ENCODE measurements around the gene CNRIP1. TPM values are rescaled to one million over a fixed set of nuclear protein-coding genes. Genes with fewer than 3 reads are reported as not detected.
A peak's percentile ranks its signal among the peaks of the same experiment; 100 is the strongest.

The CNRIP1 gene
- total RNA-seq, 6 experiments from 2014 or later: 1.9 to 4.1 (median 2.6) TPM

DNA sequence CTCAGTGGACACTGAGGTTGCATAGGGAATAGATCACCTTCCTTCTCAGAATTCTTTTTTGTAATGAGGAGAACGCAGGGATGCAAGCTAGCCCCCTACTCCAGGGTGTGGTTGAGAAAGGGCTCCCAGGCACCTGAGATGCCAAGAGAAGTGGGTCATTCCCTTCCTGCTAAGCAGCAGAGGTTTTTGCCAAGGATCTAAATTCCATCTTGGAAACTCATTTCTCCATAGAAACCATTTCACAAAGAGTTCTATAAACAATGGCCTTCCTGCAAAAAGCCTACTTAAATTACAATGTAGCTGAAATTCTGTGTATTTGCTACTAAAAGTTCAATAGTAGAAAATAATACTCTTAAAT is 63.7 kb downstream of the CNRIP1 start:
- 75% methylated on average over 1 of the region's 1 CpG for WGBS (ENCODE audit: insufficient coverage, low coverage, low lambda C conversion rate, missing lambda C conversion rate)
- H3K27me3 ChIP-seq: no peaks in the 10 kb centered on the region
- intact Hi-C loops (cut with DNase I): no loop called here
- H3K9me3 ChIP-seq: no peaks in the 10 kb centered on the region
- TF ChIP-seq POLR2A (IDR thresholded peaks at IDR 0.05): no peak
- TF ChIP-seq, protein P1, sequence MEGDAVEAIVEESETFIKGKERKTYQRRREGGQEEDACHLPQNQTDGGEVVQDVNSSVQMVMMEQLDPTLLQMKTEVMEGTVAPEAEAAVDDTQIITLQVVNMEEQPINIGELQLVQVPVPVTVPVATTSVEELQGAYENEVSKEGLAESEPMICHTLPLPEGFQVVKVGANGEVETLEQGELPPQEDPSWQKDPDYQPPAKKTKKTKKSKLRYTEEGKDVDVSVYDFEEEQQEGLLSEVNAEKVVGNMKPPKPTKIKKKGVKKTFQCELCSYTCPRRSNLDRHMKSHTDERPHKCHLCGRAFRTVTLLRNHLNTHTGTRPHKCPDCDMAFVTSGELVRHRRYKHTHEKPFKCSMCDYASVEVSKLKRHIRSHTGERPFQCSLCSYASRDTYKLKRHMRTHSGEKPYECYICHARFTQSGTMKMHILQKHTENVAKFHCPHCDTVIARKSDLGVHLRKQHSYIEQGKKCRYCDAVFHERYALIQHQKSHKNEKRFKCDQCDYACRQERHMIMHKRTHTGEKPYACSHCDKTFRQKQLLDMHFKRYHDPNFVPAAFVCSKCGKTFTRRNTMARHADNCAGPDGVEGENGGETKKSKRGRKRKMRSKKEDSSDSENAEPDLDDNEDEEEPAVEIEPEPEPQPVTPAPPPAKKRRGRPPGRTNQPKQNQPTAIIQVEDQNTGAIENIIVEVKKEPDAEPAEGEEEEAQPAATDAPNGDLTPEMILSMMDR (IDR thresholded peaks at IDR 0.05): no peak
- no peak for ATAC-seq
- no peak overlapping the region for H3K27ac ChIP-seq
- DNase-seq: no peak
- no peaks in the 10 kb centered on the region for H3K4me1 ChIP-seq
- H3K4me3 ChIP-seq: no peak overlapping the region
- no peaks in the 10 kb centered on the region for H3K36me3 ChIP-seq

DNA sequence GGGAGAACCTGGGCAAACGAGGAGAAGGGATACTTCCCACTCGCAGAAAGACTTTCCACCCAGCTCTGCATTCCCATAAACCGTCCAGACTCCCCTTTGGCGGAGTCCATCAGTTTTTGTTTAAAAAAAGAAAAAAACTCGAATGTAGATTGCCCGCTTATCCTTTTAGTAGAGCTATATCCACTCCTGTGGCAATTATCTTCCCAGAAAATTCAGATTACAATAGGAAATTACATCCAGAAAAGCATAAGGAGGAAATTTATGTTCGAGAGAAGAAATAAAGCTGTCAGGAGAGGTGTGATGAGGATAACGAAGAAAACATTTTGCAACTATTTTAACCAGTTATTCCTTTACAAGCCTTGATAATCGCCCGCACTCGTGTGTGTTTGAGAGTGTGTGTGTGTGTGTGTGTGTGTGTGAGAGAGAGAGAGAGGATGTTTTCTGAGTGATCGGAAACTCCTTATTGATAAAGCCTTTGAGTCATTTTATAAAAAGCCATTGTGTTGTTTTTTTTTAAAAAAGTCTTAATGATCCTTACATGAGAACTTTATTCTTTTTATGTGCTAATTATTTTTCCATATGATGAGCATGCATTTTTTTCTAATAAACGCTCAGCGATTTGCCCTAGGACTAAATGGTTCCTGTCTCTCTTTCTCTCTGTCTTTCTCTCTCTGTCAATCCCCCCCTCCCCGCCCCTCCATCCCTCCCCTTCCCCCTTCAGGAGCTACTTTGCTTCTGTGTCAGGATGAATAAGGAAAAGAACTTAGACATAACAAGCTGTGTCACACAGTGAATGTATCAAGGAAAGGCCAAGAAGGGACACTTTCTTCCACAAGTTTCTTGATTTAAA is 66.3 kb downstream of the CNRIP1 start:
- peaks cover 0 to 23% (median 13%) of the 10 kb centered on the region in 4 donors for H3K4me1 ChIP-seq

DNA sequence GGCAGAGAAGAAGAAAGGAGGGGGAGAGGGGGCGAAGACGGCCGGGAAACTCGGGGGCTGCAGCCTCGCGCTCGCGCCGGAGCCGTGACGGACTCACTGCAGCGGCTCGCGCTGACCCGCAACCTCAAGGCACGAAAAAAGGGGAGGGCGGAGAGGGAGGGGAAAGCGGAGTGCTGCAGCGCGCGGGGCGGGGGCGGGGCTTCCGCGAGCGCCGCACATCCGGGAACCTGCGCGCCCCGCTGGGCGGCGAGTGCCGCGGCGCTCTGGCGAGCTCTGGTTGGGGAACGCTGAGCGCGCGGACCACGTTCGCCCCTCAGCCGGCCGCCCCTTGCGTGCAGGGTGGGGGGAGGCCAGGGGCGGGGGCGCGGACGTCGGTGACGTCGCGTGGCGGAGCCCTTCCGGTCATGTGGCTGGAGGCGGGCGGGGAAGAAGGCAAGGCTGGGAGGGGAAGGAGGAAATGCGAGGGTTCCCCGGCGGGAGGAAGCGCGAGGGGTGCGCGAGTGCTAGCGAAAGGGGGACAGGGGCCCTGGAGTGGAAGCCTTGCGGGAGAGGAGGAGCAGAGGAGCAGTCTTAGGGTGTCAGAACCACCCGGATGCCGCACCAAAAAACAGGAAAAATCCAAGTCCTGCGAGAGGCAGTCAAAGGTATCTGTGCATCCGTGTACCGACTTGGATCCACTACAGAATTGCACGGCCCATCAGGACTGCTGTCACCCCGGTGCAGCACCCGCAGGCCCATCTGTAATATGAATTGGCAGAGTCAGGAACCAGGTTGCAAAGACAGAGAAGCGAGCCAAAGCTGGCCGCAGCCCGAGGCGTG is 67.1 kb downstream of the CNRIP1 start, which contains the start of gene PPP3R1:
Gene PPP3R1, minus strand, starts transcription at position 133 of the 819 bp plus-strand sequence. CDS start 405 bp downstream, outside the sequence.
- Histone ChIP-seq H3K27me3 (no peaks in the 10 kb centered on the region), H3K9me3 (no peaks in the 10 kb centered on the region), H3K4me3 (peak within 1 kb of the TSS; percentile 54 to 70 (median 69)), H3K36me3 (no peaks in the 10 kb centered on the region), H3K4me1 (peaks cover 0 to 27% (median 15%) of the 10 kb centered on the region in 4 donors), H3K27ac (peak within 1 kb of the TSS; percentile 85 to 94 (median 88))
- 2% methylated on average over 45 of the region's 79 CpGs for WGBS (ENCODE audit: insufficient coverage, low coverage, low lambda C conversion rate, missing lambda C conversion rate)
- DNase-seq (peak; percentile 97 to 98 (median 98)), ATAC-seq (peak; percentile 89 to 96 (median 92))
- TF ChIP-seq, protein P1 (IDR thresholded peaks at IDR 0.05): no peak
- TF ChIP-seq POLR2A (IDR thresholded peaks at IDR 0.05): peak; percentile 92
- intact Hi-C loops (cut with DNase I): no loop called here

More for the DNA sequence above, 66.3 kb downstream of the CNRIP1 start:
- no peak for DNase-seq
- Histone ChIP-seq H3K27ac (peak overlapping the region; percentile 85 to 94 (median 88)), H3K4me3 (peak overlapping the region; percentile 54 to 70 (median 69)), H3K36me3 (no peaks in the 10 kb centered on the region), H3K9me3 (no peaks in the 10 kb centered on the region), H3K27me3 (no peaks in the 10 kb centered on the region)
- intact Hi-C loops (cut with DNase I): no loop called here
- TF ChIP-seq, protein P1 (IDR thresholded peaks at IDR 0.05): no peak
- TF ChIP-seq POLR2A (IDR thresholded peaks at IDR 0.05): no peak
- 2% methylated on average over 15 of the region's 15 CpGs for WGBS (ENCODE audit: insufficient coverage, low coverage, low lambda C conversion rate, missing lambda C conversion rate)
- ATAC-seq: no peak

DNA sequence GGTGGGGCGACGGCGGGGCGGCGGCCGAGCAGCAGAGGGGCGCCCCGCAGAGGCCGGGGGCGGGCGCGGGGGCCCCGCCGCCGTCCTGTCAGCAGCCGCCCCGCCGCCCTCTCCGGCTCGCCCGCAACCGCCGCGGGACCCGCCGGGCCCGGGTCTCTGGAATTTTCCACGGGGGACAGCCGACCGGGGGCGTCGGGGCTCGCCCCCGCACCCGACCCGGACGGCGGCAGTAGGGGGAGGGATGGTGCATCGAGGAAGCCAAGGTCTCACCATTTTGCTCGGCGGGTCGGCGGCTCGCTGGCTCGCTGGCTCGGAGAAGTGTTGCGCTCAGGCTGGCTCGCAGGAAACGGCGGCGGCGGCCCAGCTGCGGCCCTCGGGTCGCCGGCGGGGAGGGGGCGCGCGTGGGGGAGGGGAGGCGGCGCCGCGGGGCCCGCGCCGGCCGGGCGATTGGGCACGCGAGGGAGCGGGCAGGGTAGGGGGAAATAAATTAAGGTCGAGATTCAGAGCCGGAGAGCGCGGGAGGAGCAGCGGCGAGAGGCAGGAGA is 67.8 kb downstream of the CNRIP1 start:
- Histone ChIP-seq H3K36me3 (no peaks in the 10 kb centered on the region), H3K9me3 (no peaks in the 10 kb centered on the region), H3K4me1 (peaks cover 0 to 30% (median 16%) of the 10 kb centered on the region in 4 donors), H3K27ac (peak overlapping the region; percentile 70 to 94 (median 85)), H3K27me3 (no peaks in the 10 kb centered on the region), H3K4me3 (peak overlapping the region; percentile 45 to 70 (median 66))
- DNase-seq: peak; percentile 46 to 70 (median 61)
- ATAC-seq: peak in 1 of 4 donors; percentile 2
- no peak for TF ChIP-seq POLR2A (IDR thresholded peaks at IDR 0.05)
- TF ChIP-seq, protein P1 (IDR thresholded peaks at IDR 0.05): no peak
- WGBS (ENCODE audit: insufficient coverage, low coverage, low lambda C conversion rate, missing lambda C conversion rate): under 1% methylated on average over 28 of the region's 78 CpGs
- intact Hi-C loops (cut with DNase I): no loop called here

Measured in right lobe of liver (tissue), 6 donors.